Medulla oblongata (tissue), 1 donor: Measurements from ENCODE around the gene CFAP251.
"Not testable (repeated sequence)": the region's sequence is repeated elsewhere in the genome, so short reads cannot be mapped to it uniquely, and the experiment has no call there.

Experiments
- DNase-seq: peaks from one replicate; pipeline ENCODE4 v3.0.0-alpha.2; 2015; ENCODE audit errors: extremely low spot score

The CFAP251 gene

DNA sequence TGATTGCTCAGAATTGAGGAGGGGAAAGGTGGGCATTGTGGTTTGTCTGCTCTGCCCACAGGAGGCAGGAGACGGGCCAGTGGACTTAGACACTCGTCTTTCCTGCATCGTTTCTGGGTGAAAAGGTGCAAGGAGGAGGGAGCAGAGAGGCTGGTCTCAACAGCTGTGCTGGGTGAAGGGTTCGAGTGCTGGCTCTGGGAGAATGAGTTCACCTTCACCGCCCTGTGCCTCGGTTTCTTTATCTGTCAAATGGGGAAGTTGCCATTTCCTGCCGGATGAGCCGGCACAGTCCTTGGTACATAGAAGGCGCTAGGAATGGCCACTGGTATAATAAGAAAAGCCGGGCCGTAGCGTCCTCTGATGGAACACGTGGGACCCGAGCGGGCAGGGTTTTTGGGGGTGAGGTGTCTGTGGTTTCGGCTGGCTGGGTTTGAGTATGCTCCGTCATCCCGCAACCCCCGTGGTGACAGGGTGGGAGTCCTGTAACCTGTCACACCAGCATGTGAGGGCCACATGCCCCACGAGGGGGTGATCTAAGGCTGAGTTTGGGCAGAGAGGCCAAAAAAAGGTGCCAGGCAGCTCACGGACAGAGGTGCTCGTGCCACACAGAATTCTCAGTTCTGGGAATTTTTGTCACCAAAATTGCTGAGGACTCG is 110.6 kb downstream of the CFAP251 start:
- no peak for DNase-seq

DNA sequence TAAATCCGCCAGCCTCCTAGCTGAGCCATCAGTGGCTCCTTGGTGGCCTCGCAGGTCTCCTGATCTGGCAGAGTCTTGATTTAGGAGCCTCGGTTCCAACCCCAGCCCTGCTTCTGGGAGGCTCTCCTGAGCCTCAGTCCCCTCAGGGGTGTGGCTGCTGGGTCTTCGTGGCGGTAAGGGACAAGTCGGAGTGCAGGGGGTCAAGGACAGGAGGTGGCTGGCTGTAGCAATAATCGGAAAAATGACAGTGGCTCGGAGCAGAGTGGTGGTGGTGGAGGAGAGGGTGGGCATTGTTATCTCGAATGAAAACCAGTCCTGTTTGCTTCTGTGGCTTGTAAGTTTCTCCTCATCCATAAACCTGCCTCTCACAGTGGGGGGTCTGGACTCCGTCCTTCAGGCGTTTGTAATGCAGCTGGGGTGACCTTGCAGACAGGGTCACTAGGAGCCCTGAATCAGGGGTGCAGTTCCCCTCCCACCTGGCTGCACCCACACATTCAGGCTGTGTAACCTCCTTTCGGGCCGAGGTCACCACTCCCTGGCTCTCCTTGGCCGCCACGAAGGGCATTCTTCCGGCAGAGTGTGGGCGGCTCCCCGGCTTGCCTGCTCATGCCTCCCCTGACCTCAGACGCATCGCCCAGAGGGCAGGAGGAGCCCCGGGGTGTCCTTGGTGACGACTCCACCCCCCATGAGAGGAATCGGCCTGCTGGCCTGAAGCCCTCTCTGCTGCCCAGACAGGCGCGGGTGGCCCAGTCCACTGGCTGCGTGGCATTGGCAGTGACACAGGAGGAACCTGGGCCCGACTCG is 111.4 kb downstream of the CFAP251 start:
- DNase-seq: no peak

DNA sequence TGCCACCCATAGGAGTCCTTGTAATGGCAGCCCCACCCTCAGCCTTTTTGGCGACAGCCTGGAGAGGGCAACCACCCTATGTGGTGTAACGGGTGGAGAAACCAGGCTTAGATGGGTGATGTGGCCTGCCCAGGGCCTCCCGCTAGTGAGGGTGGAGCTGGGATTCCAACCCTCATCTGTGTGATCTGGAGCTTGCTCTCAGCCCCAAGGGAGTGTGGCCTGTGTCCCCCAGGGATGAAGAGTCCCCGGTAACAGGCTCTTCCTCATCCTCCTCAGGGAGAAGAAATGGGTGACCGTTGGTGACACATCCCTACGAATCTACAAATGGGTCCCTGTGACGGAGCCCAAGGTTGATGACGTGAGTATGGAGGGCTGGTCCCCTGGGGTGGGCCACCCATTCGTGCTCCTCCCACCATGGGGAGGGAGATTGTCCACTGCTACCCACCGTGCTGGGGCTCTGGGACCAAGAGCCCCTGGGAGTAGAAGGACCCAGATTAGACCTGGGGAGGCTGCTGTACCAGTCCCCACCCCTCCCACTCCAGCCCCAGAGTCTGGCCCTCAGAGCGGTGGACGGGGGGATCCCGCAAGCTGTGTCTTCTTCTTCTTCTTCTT is 112.1 kb downstream of the CFAP251 start:
- DNase-seq: no peak

DNA sequence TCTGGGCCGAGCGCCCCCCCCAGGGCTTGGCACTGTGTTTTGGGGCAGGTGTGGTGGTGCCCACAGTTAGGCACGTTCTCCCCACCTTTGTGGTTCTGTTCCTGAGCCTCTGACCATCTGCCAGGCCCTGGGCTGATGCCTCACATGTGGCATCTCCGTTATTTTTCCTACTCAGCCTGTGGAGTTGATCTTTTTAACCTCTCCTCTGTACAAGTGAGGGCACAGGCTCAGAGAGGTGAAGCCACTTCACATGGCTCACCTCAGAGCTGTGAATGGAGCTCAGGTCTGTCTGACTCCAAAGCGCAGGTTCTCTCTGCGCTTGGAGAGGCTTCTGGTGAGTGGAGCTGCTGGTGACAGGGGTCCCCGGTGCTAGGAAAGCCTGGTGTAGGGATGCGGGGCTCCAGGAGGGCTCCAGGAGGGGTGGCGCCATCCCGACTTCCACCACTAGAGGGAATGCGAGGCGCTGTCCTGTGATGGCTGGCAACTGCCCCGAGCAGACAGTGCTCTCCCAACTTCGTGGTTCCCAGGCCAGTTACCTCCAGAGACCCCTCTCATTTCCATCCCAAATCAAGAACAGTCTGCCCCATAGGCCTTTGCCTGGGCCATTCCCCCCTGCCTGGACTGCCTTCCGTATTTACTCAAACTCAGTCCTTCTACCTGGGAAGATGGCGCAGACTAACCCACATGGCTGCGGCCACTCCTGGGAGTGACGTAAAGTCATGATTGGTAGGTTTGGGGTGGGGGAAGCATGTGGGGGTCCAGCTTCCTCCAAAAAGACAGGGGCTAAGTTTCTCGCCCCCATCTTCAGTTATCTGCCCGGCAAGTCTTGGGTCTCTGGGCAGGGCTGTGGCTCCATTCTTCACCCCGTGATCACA is 113.2 kb downstream of the CFAP251 start:
- DNase-seq: no peak

DNA sequence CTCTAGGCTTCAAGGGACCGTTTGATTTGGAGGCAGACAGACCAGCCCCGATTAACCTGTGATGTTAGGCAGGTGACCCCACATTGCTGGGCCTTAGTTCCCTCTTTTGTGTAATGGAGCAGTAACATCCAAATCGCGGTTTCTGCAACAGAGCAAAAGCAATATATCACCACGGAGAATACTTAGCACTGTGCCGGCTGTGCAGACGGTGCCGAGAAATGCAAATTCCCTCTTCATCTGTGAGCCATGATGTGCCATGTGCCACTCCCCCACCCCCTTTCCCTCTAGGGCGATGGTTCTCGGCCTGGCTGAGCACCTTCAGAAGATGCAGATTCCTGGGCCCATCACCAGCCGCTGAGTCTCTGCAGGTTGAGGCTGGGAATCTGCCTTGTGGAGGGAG is 114.2 kb downstream of the CFAP251 start:
- DNase-seq: no peak

DNA sequence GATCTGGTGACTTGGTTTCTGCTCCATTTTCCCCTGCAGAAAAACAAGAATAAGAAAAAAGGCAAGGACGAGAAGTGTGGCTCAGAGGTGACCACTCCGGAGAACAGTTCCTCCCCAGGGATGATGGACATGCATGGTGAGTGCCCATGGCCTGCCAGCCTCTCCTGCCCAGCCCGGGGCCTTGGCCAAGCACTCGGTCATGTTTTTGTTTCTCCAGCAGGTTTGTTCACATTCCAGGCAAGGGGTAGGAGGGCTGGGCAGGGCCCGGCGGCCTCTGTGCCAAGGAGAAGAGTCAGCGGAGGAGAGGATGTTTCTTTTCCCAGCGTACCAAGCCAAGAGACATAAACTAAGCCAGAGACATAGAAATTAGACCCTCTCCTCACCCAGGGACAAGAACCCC is 116.9 kb downstream of the CFAP251 start:
- peak; percentile 42 for DNase-seq

DNA sequence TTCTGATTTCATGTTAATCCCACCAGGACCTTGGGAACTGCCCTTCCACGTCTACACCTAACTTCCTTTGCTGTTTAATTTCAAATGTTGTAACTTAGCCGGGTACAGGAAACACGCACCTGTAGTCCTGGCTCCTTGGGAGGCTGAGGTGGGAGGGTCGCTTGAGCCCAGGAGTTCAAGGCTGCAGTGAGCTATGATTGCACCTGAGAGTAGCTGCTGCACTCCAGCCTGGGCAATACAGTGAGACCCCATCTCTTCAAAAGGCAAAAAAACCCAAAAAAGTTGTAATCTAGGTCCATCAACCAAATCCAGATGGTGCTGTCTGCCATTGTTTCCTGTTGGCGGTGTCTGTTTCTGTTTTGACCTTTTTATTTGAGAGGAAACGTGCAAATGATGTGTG is 117.8 kb downstream of the CFAP251 start:
- DNase-seq: no peak

DNA sequence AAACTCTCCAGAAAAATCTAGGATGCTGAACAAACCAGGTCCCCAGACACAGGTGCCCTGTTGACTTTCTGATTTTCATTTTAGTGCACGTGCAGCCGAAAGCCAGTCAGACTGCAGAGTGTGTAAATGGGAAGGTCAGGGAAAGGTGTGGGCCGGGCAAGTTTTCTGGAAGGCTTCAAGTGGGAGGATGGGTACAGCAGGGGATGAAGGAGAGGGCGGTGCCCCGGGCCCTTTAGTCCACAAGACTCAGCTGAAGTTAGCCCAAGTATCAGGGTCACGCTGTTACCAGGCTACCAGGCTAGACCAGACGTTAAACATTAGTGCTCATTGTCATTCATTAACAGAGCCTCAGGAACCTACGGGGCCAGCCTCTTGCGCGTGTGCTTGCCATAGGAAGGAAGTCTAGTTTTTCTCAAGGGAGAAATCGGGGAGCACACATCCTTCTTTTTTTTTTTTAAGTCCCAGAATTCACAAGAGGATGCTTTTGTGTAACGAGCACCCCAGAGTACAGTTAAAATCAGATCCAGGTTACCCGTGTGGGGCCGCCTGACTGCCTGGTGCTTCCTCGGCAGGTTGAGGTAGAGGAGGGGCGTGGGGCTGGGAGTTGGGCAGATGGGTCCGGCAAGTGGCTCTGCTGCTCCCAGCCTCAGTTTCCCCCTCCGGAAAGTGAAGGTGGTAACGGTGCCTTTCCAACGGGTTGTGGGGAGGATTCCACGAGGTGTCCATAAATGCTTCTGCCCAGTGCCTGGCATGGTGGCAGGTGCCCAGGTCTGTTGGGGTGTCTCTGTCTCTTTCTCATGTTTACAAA is 122.4 kb downstream of the CFAP251 start:
- DNase-seq: no peak

DNA sequence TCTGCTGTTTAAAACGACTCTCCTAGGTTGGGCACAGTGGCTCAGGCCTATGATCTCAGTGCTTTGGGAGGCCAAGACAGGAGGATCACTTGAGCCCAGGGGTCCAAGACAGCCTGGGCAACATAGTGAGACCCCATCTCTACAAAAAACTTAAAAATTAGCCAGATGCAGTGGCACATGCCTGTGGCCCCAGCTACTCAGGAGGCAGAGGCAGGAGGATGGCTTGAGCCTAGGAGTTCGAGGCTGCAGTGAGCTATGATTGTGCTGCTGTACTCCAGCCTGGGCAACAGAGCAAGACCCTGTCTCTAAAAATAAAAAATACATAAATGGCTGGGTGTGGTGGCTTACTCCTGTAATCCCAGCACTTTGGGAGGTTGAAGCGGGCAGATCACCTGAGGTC is 123.1 kb downstream of the CFAP251 start:
- DNase-seq: not testable (repeated sequence)

DNA sequence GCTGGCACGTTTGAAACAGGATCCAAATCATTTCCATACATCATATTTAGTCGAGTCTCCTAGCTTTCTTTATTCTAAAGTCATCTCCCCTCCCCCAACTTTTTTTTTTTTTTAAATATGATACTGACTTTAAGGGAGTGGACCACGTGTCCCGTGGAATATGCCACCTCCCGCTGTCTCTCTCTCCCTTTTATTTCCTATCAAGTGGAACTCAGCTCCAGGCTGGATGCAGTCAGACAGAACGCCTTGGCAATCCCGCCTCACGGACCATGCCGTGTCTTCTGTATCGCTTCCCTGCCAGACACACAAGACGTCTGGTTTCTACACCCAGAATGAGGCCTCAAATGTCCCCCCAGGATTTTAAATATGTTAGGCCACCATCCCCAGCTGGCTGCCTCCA is 124.5 kb downstream of the CFAP251 start:
- DNase-seq: no peak

DNA sequence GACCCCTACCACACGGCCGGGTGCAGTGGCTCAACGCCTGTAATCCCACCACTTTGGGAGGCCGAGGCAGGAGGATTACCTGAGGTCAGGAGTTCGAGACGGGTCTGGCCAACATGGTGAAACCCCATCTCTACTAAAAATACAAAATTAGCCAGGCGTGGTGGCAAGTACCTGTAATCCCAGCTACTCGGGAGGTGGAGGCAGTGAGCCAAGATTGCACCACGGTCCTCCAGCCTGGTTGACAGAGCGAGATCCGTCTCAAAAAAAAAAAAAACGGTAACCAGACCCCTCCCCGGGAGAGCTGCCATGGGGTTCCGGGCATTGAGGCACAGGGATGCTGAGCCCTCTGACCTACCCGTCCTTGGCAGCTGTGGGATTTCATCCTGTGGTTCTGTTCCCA is 125.1 kb downstream of the CFAP251 start:
- DNase-seq: no peak

DNA sequence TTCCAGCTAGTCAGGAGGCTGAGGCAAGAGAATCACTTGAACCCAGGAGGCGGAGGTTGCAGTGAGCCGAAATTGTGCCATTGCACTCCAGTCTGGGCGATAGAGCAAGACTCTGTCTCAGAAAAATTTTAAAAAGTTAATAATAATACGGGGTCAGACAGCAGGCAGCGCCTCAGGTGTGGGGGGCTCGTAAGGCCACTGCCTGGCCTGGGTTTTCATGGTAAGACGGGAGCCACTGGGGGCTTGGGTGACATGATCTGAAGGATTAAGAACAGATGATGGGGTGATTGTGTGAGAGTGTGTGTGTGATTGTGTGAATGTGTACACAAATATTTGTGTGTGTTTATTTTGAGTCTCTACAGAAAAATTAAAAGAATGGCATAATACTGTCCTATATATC is 126.9 kb downstream of the CFAP251 start:
- DNase-seq: no peak

DNA sequence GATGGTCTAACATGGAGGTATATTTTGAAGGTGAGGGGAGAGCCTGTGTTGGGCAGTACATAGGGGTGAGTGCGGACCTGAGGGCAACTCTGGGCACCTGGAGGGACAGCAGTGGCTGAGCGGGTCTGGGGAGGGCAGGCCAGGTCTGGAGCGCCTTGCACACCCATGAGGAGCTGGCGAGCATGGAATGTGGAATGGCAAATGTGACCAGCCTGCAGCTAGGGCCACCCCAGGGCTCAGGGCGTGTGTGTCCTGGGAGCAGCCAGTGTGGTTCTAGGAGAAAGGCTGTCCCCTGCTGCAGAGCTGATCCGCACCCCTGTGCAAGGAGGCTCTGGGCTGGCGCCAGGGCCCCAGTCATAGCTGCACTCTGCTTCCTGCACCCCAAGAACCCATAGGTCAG is 127.8 kb downstream of the CFAP251 start:
- DNase-seq: no peak

DNA sequence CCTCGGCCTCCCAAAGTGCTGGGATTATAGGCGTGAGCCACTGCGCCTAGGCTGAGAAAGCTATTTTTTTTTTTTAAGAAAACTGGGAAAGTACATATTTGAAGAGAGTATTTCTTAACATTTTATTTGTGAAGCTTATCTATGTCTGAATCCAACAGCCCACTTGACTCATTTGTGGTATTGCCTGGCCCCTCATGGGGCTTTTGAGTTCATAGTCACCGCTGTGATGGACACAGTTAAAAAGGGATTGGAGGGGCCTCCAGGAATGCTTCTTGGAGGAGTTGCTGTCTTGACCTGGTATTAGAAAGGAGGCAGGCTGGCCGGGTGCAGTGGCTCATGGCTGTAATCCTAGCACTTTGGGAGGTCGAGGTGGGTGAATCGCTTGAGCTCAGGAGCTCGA is 129.8 kb downstream of the CFAP251 start:
- no peak for DNase-seq

DNA sequence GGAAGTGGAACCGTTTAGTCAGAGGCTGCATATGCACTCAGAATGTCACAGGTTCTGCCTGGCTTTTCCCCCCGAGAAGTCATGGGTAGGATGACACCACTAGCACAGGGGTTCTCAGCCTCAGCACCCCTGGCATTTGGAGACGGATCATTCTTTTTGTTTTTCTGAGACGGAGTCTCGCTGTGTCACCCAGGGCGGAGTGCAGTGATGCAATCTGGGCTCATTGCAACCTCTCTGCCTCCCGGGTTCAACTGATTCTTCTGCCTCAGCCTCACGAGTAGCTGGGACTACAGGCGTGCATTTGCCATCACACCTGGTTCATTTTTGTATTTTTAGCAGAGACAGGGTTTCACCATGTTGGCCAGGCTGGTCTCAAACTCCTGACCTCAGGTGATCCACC is 131.4 kb downstream of the CFAP251 start:
- DNase-seq: no peak

DNA sequence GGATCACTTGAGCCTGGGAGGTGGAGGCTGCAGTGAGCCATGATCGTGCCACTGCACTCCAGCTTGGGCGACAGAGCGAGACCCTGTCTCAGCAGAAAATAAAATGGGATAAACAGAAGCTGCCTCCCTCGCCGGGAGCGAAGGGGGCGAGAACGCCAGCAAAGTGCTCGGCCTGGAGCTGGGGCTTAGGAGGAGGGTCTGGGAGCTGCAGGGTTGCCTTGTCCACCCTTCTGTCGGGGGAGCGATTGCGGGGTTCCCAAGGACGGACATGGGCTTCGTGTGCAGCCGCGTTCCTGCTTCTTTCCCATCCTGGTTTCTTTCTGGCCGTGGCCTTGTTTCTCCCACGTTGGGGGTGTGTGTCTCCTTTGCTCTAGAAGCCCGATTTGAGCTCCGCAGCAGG is 132.3 kb downstream of the CFAP251 start:
- no peak for DNase-seq

DNA sequence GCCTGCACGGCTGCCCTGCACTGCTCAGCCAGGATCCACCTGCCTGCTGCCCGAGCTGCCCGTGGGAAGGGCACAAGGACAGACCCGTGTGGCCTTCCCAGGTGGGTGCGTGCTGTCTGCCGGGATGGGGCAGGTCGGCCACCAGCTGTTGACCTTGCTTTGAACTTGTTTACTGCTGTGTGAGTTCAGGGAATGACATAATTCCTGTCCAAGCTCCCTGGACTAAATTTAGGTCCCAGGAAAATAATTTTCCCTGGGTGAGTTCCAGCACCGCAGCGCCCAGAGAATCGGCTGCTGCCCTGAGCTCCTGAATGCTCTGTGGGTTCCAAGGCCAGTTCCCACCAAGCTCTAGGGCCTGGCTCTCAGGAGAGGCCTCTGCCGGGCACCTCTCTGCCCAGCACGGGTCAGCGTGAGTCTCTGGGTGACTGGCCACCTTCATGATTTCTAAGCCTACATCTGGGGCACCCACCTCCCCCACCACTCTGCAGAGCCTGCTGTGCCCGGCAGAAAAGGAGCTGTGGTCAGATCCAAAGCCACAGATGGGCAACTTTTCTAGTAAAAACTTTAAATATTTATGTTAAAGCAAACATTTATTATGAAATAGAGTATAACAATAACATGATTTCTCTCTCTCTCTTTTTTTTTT is 133.0 kb downstream of the CFAP251 start:
- DNase-seq: no peak

DNA sequence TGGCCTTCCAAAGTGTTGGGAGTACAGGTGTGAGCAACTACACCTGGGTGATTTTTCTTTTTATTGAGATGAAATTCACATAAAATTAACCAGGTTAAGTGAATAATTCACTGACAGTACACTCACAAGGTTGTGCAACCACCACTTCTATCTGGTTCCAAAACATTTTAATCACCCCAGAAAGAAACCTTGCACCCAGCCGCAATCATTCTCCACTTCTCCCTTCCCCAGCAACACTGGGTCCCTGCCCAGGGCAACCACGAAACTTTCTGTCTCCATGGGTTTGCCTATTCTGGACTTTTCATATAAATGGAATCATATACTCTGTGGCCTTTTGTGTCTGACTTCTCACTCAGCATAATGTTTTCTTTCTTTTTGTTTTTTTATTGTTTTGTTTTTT is 133.9 kb downstream of the CFAP251 start:
- DNase-seq: no peak
